Measurements from ENCODE around the gene SLX4. TPM values are rescaled to one million over a fixed set of nuclear protein-coding genes. Genes with fewer than 3 reads are reported as not detected.
"Not testable (repeated sequence)": the region's sequence is repeated elsewhere in the genome, so short reads cannot be mapped to it uniquely, and the experiment has no call there.

SLX4 gene
- polyA plus RNA-seq, 1 experiment = 1.6 TPM

DNA sequence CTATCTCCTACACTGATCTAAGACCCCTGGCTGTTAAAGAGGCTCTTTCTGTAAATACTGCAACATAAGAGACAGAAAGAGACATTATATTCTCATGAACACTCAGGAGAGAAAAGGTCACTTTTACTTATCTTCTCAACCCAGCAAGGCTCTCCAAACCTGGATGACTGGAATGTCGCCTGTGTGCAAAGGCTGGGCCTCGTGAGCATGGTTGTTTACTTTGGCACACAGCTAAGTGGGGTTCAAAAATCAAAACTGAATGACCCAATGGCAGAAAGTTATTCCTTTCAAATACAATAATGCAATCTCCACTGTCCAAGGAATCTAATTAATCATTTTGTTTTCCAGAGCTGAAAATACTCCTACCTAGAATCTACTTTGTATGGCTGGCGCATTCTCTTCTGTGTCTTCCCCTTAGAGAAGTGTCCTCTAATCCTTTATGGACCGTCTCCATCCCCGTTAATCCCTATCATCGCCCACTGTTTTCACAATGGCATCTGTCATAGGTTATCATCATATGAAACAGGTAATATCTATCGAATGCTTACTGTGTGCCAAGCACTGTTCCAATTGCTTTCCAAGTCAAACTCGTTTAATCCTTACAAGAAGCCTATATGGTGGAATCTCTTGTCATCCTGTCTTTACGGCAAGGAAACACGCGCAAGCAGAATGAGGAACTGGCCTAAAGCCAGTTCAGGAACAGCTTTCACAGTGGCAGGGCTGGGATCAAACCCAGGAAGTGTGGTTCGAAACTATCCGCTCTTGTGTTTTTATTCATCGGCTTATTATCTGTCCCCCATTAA lies 1.3 kb downstream of the SLX4 start:
- TF ChIP-seq, protein P1, sequence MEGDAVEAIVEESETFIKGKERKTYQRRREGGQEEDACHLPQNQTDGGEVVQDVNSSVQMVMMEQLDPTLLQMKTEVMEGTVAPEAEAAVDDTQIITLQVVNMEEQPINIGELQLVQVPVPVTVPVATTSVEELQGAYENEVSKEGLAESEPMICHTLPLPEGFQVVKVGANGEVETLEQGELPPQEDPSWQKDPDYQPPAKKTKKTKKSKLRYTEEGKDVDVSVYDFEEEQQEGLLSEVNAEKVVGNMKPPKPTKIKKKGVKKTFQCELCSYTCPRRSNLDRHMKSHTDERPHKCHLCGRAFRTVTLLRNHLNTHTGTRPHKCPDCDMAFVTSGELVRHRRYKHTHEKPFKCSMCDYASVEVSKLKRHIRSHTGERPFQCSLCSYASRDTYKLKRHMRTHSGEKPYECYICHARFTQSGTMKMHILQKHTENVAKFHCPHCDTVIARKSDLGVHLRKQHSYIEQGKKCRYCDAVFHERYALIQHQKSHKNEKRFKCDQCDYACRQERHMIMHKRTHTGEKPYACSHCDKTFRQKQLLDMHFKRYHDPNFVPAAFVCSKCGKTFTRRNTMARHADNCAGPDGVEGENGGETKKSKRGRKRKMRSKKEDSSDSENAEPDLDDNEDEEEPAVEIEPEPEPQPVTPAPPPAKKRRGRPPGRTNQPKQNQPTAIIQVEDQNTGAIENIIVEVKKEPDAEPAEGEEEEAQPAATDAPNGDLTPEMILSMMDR (IDR thresholded peaks at IDR 0.05; ENCODE audit: low read depth, low read length) = no peak
- POLR2A ChIA-PET = no interaction called here
- no peak for DNase-seq (ENCODE audit: low read depth, low spot score)
- Histone ChIP-seq H3K27me3 (ENCODE audit: control insufficient read depth, insufficient read depth, low read length) (no peaks in the 10 kb centered on the region), H3K27ac (ENCODE audit: low read depth, low read length) (no peak overlapping the region), H3K9me3 (ENCODE audit: control insufficient read depth, insufficient read depth, low read length) (peaks cover 7% of the 10 kb centered on the region; the same call in 1 of the 2 replicates), H3K4me3 (ENCODE audit: low read depth, low read length) (peak overlapping the region; percentile 84)
- CTCF ChIA-PET = no interaction called here

DNA sequence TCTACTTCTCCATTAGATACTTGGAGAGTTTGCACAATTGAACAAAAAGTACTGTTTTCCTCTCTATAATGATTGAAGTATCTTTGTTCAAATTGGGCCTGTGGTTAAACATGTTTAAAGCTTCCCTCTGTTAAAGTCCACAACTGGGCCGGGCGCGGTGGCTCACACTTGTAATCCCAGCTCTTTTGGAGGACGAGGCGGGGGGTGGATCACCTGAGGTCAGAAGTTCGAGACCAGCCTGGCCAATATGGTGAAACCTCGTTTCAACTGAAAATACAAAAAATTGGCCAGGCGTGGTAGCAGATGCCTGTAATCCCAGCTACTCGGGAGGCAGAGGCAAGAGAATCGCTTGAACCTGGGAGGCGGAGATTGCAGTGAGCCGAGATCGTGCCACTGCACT lies 2.4 kb downstream of the SLX4 start:
- H3K4me3 ChIP-seq (ENCODE audit: low read depth, low read length); CTCF ChIA-PET; H3K27ac ChIP-seq (ENCODE audit: low read depth, low read length); H3K27me3 ChIP-seq (ENCODE audit: control insufficient read depth, insufficient read depth, low read length); POLR2A ChIA-PET; H3K9me3 ChIP-seq (ENCODE audit: control insufficient read depth, insufficient read depth, low read length); DNase-seq (ENCODE audit: low read depth, low spot score): not testable (repeated sequence)

GRCh38 chr16:3608069-3608468 lies 3.3 kb downstream of the SLX4 start:
- Histone ChIP-seq H3K9me3 (ENCODE audit: control insufficient read depth, insufficient read depth, low read length) (peaks cover 7% of the 10 kb centered on the region; the same call in 1 of the 2 replicates), H3K4me3 (ENCODE audit: low read depth, low read length) (no peak overlapping the region), H3K27ac (ENCODE audit: low read depth, low read length) (no peak overlapping the region), H3K27me3 (ENCODE audit: control insufficient read depth, insufficient read depth, low read length) (no peaks in the 10 kb centered on the region)
- TF ChIP-seq, protein P1 (IDR thresholded peaks at IDR 0.05; ENCODE audit: low read depth, low read length) = no peak
- ChIA-PET CTCF (no interaction called here), POLR2A (no interaction called here)
- DNase-seq (ENCODE audit: low read depth, low spot score) = no peak

GRCh38 chr16:3607634-3608033 lies 3.8 kb downstream of the SLX4 start:
- DNase-seq (ENCODE audit: low read depth, low spot score) = no peak
- ChIA-PET CTCF (no interaction called here), POLR2A (no interaction called here)
- no peaks in the 10 kb centered on the region for H3K27me3 ChIP-seq (ENCODE audit: control insufficient read depth, insufficient read depth, low read length)
- TF ChIP-seq, protein P1 (IDR thresholded peaks at IDR 0.05; ENCODE audit: low read depth, low read length) = no peak
- H3K27ac ChIP-seq (ENCODE audit: low read depth, low read length) = no peak overlapping the region
- peaks cover 7% of the 10 kb centered on the region; the same call in 1 of the 2 replicates for H3K9me3 ChIP-seq (ENCODE audit: control insufficient read depth, insufficient read depth, low read length)
- H3K4me3 ChIP-seq (ENCODE audit: low read depth, low read length) = no peak overlapping the region

DNA sequence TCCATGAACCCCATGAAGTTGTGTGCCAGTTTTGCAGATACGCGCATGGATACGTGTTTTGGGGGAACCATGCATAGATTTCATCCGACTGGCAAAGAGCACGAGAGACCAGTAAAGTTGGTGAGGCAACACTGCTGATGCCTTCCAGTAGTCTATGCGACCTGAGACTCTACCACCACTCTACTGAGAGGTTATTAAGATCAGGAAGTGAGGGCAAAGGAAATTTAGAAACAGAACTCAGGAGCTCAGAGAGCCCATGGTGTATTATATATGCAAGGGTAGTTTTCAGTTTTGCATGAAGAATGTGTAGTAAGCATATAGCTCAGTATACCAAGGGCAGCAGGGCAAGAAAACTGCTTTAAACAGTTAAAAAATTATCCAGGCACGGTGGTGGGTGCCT lies 4.2 kb downstream of the SLX4 start:
- ChIA-PET POLR2A (no interaction called here), CTCF (no interaction called here)
- H3K9me3 ChIP-seq (ENCODE audit: control insufficient read depth, insufficient read depth, low read length) = peaks cover 7% of the 10 kb centered on the region; the same call in 1 of the 2 replicates
- no peak overlapping the region for H3K27ac ChIP-seq (ENCODE audit: low read depth, low read length)
- H3K4me3 ChIP-seq (ENCODE audit: low read depth, low read length) = no peak overlapping the region
- TF ChIP-seq, protein P1 (IDR thresholded peaks at IDR 0.05; ENCODE audit: low read depth, low read length) = no peak
- no peak for DNase-seq (ENCODE audit: low read depth, low spot score)
- no peaks in the 10 kb centered on the region for H3K27me3 ChIP-seq (ENCODE audit: control insufficient read depth, insufficient read depth, low read length)

Measured in AG04450 (cell line).